Caki2 (cell line): ENCODE measurements around the gene NPY5R. TPM values are rescaled to one million over a fixed set of nuclear protein-coding genes. Genes with fewer than 3 reads are reported as not detected.

Source experiments
- DNase-seq: peaks from one replicate; pipeline ENCODE4 v3.0.0-alpha.2; 2015; ENCODE audit warnings: low read depth
- in situ Hi-C: cut with HindIII; loops from 2 replicates; pipeline ENCODE4 v1.10.0; 2016; ENCODE audit warnings: low sequenced_read_pairs, low pct_unique_long_range_greater_than_20kb, mixed read lengths
- total RNA-seq: library from RNA; depleted of rRNA; stranded (reverse); fragments of >200 nt; shearing (Covaris generic); gene quantifications from 2 replicates; pipeline ENCODE4 v1.2.3, GENCODE V29; 2014; ENCODE audit warnings: low replicate concordance; rRNA removed

NPY5R gene
- total RNA-seq, 1 experiment from 2014 or later = 0.24 TPM

DNA sequence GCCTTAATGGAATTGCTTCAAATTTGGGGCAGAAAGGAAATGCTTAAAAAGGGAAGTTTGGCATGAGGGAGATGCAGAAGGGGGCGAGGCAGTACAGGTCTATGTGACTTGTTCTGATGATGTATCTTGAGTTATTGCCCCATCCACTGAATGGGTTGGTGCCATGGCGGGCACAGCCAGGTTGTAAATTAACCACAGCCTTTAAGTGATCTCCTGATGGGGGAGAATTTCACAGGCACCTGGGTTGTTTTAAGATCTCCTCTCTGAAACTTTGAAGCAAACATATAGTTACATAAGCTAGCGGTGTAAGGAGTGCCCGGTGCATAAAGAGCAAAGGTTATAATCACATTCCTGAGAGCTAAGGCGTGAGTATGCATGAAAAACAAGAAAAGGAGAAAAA, 37.0 kb downstream of the NPY5R start:
- in situ Hi-C loops = no loop called here
- DNase-seq = peak; percentile 62

- no peak for DNase-seq
- in situ Hi-C loops = no loop called here
These were observed 38.6 kb downstream of the NPY5R start for GRCh38 chr4:163382178-163382869.

- no peak for DNase-seq
- in situ Hi-C loops = no loop called here
These were observed 40.7 kb downstream of the NPY5R start for GRCh38 chr4:163384434-163384833.

DNA sequence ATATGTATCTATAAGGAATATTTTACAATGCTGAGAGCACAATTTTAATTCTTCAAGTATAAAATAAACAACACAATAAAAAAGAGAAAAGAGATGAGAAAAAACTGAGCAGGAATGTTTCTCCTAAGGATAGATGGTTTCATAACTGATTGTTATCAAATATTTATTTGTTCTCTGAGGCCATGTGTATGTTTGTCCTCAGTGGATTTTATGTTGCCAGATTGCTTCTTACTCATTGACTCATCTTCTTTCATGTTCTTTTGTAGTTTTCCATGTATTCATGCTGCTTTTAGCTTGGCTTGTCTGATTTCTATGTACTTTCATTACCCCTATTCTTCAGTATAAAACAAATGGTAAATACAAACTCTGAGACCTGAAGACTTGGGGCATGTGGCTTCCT, 41.2 kb downstream of the NPY5R start:
- no peak for DNase-seq
- in situ Hi-C loops = no loop called here

- in situ Hi-C loops = no loop called here
- no peak for DNase-seq
These were observed 41.8 kb downstream of the NPY5R start for GRCh38 chr4:163385466-163385865.

- in situ Hi-C loops = no loop called here
- DNase-seq = no peak
These were observed 48.1 kb downstream of the NPY5R start for GRCh38 chr4:163391756-163392155.

DNA sequence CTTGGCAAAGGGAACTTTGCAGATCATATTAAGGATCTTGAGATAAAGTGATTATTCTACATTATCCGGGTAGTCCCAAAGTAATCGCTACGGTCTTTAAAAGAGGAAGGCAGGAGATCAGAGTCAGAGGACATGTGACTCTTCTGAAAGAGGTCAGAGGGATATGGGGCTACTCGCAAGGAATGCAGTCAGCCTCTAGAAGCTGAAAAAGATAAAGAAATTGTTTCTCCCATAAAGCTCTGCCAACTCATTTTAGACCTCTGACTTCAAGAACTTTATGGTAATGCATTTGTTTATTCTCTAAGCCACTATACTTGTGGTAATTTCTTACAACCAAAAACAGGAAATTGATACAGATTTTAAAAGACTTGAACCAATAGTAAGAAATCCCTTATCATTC, 48.6 kb downstream of the NPY5R start:
- no peak for DNase-seq
- in situ Hi-C loops = no loop called here

- in situ Hi-C loops = no loop called here
These were observed 49.8 kb downstream of the NPY5R start for GRCh38 chr4:163393471-163393870.

DNA sequence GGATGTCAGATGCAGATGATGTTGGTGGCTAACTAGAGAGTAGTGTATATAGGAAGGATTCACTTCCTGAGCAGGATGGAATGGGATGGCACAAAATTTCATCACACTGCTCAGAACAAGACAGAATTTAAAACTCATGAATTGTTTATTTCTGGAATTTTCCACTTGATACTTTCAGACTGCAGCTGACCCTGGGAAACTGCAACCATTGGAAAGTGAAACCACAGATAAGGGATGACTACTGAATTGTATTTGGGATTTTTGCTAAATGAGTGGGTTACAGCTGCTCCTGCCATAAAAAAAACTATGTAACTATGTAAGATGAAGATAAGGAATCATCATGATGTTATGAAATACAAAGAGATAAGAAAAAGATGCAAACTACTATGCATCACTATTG, 51.4 kb downstream of the NPY5R start:
- no peak for DNase-seq
- in situ Hi-C loops = no loop called here

More at GRCh38 chr4:163393471-163393870, 49.8 kb downstream of the NPY5R start:
- no peak for DNase-seq

DNA sequence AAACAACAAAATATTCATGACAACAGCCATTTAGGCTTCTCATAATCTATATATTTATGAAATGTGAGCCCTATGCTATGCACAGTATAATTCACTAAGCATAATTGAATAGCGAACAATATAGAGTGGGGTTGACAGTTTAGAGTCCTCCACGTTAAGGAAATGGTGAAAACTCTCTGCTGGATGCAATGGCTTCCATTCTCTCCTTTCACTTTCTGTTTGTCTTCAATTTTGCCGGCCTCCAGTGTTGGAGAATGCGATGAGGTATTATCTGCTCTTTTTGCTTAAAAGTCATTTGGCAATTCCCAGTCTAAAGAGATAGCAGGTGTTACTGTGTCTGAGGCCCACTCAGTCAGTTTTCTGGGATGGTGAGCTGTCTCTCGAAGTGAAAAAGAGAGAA, 52.1 kb downstream of the NPY5R start:
- in situ Hi-C loops = no loop called here
- no peak for DNase-seq

DNA sequence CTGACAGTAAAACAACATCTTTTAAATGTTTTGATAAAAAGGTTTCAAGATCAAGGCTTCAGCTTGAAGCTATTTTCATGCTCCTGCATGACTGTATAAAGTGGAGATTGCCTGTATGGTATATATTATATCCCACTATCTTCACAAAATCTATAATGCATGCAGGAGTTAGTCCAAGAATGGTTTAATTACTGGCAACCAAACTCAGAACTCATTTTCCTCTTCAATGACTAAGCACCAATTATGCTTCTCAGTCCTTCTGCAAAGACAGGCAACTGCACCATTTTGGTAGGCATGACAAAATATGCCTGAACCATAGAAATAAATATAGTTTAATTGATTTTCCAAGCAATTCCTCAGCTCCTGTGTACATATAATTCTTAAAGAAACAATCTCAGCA, 54.5 kb downstream of the NPY5R start:
- in situ Hi-C loops = no loop called here
- no peak for DNase-seq

DNA sequence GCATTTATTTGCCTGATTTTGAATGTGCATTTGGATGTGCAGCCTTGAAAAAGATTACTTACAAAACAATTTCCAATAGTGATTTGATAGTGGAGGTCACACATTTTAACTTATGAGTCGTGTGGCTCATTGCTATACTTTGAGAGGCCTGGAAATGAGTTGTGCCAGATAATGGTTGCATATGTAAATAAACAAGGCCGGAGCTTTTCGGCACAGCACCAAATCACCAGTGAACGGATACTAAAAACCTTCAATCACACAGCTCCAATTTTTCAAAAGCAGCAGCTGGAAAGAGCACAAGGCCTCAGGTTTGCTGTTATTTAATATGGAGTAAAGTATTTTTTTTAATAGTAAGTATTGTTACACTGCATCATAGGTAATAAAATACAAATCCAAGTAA, 57.2 kb downstream of the NPY5R start:
- in situ Hi-C loops = no loop called here
- DNase-seq = no peak

Other genes starting within 250 kb of the NPY5R start
- 8.9 and 14.5 TPM in 2 replicates for gene NAF1, start 177.0 kb upstream of the NPY5R start, total RNA-seq
- 11.8 and 16.6 TPM in 2 replicates for gene NPY1R, start 11.3 kb upstream of the NPY5R start, total RNA-seq
- not detected in 2 replicates for gene TKTL2, start 129.9 kb downstream of the NPY5R start, total RNA-seq
- 18.6 and 43.8 TPM in 2 replicates for gene TMA16, start 150.8 kb downstream of the NPY5R start, total RNA-seq